ENCODE measurements around the gene CSF2RB.

Gene CSF2RB

DNA sequence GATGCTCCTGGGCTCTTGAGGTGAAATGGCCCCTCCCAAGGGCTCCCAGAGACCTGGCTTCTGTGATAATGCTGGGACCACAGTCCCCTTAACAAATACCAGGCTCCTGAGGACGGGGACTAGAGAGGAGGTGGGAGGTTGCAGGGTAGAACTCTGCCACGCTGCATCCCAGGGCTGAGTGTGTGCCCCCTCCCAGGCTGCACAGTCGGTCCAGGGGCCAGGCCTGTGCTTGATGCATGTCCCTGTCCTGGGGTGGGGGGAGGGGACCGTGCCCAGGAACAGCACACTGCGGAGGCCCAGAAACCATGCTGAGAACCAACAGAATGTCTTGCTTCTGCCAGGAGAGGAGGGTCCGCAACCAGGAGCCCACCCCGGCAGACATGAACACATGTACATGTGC is 9.3 kb downstream of the CSF2RB start:
- no peak for DNase-seq

GRCh38 chr22:36923131-36923788 is 9.8 kb downstream of the CSF2RB start:
- DNase-seq = no peak

GRCh38 chr22:36924151-36924698 is 10.8 kb downstream of the CSF2RB start:
- no peak for DNase-seq

DNA sequence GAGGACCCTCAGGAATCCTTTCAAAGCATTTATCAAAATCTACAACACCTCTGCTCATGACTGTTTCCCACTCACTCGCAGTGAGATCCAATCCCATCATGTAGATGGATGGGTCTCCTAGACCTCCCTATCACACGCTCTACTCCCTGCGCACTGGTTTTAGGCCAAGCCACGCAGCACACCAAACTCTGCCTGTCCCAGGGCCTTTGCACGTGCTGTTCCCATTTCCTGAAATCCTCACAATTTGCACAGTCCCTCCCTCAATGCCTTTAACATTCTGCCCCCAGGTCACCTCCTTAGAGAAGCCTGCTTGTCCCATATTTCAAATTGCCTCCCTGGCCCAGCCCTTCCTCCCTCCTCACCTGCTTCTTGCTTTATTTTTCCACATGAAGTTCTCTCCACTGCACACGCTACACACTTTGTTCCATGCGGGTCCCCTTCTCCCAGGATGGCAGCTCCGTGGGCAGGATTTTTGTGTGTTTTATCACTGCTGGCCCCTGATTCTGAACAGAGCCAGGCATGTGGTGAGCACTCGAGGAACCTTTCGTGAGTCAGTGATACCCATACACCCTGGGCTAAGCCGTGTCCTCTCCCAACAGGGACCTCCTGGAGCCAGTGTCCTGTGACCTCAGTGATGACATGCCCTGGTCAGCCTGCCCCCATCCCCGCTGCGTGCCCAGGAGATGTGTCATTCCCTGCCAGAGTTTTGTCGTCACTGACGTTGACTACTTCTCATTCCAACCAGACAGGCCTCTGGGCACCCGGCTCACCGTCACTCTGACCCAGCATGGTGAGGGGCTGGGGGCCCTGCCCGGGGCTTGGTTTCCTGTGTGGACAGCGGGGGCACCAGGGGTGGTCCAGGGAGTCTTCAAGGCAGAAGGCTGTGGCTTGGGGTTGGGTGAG is 12.2 kb downstream of the CSF2RB start:
- DNase-seq = no peak

DNA sequence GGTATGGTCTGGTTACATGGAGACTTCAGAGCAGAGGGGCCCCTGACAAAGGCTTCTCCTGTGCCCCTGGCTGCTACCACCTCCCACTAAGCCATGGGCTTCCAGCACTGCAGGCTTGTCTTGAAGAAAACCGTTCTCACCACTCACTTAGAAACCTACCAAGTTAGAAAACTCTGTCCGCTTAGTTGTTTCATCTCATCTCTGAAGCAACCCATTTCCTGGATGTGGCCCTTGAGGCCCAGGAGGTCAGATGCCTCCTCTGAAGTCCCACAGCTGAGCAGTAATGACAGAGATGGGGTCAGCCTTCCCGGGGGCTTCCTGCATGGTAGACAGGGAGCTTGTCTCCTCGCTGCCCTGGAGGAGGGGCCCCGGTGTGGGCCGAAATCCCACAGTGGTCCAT is 12.9 kb downstream of the CSF2RB start:
- no peak for DNase-seq

GRCh38 chr22:36926721-36927435 is 13.4 kb downstream of the CSF2RB start:
- no peak for DNase-seq

- no peak for DNase-seq
Measured at GRCh38 chr22:36927671-36928070, 14.2 kb downstream of the CSF2RB start.

DNA sequence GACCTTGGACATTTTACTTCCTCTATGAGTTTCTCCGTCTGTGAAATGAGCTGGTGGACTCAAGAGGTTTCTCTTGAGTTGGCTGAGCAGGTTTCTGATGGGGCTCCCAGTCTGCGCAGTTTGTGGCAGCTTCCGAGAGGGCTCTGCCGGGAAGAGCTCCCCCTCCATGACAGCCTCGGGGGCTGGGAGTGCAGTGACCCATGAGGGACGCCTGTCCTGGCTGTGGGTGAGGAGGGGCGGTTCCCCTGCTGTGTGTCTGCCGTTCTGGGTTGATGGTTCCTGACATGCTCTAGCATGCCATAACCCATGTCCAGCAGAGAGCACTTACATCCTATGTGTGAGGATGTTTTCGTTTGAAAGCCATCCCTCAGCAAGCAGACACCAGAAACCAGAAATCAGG is 14.8 kb downstream of the CSF2RB start:
- DNase-seq = no peak

DNA sequence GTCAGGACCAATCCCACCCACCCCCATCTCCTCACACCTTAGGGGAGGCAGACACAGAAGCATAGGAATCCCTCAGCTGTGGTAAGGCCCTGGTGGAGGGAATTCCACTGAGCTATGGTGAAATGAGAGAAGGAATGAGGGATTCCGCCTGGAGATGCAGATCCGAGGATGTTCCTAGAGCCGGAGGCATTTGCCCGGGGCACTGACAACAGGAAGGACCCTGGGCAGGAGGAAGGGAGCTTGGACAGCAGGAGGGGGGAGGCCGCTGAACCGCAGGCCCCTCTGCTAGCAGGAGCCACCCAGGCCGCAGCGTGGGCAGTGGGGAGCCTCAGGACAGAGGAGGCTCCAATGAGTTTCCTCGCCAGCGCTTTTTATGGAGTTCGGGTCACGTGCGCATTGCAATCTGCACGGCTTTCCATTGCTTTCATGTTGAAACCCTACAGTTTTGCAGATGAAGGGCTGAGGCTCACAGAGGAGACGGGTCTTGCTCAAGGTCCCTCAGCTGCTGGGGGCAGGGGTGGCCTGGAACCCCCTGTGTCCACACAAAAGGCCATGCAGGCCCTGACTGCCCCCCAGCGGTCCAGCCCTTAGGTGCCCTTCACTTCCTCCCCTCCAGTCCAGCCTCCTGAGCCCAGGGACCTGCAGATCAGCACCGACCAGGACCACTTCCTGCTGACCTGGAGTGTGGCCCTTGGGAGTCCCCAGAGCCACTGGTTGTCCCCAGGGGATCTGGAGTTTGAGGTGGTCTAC is 15.5 kb downstream of the CSF2RB start:
- DNase-seq = no peak

GRCh38 chr22:36929621-36930020 is 16.2 kb downstream of the CSF2RB start:
- DNase-seq = no peak

GRCh38 chr22:36930041-36930935 is 16.9 kb downstream of the CSF2RB start:
- no peak for DNase-seq

GRCh38 chr22:36931446-36931845 is 18.0 kb downstream of the CSF2RB start:
- no peak for DNase-seq

GRCh38 chr22:36933629-36934417 is 20.4 kb downstream of the CSF2RB start:
- DNase-seq = no peak

DNA sequence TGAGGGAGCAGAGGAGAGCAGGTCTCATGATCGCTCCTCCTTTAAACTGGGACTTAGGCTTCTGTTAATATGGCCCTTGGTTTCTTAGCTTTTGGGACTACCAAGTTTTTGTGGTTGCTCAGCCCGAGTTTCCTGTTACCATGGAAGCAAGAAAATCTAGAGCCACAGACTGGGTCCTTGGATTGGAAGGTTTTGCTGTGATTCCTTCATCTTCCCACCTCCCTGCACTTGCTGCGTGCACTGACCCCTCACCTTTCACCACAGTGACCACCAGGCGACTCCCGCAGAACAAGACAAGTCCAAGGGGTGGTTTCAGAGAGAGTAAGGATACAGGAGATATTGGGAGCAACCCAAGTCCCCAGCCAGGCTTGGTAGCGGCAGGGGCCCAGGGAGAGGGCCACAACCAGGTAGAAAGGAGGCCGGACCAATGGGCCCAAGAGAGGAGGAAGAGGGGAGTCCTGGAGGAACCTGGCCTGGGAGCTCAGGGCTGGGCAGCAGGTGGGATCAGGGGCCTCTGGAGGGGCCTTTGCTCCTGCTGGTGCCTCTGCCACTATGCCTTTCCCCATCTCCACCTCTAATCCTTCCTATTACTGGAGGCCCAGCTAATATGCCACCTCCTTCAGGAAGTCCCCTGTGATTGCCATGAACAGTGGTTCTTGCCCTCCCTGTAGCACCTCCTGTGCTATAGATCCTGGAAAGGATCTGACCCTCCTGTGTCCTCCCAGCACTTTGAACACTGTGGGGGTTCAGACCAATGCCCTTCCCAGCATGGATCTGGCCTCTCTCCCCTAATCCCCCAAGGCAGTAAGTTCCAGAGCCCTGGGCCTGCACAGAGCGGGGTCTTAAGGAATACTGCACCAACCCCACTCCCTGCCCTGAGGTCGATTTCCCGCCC is 21.2 kb downstream of the CSF2RB start:
- no peak for DNase-seq

- no peak for DNase-seq
Measured at GRCh38 chr22:36935313-36935610, 21.8 kb downstream of the CSF2RB start.

GRCh38 chr22:36935694-36936093 is 22.3 kb downstream of the CSF2RB start:
- no peak for DNase-seq

DNA sequence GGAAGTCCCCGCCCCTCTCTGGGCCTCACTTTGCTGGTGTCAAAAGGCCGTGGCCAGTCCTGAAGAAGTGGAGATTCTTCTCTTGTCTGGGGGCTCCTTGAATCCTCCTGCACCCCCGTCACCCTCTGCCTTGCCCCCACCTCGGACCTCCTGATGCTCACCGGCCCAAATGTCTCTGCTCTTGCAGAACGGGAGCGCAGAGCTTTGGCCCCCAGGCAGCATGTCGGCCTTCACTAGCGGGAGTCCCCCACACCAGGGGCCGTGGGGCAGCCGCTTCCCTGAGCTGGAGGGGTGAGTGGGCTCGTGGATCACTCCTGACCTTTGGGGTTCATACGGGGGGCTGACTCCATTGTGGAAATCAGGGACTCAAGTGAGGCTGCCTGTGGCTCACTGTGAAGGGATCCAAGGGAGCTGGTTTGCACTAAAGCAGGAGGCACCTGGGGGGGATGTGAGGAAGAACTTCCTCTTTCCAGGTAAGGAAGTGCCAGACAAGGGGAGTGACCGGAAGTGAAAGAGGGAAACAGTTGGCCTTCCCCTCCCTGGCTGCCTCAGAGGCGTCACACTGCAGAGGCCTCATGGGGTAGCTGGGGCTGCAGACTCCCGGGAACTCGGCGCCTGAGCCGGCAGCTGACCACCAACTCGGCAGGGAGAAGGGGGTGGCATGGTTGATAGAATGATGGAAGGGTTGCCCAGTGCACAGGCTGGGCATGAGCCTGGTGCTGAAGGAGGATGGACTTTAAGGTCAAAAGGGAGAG is 23.1 kb downstream of the CSF2RB start:
- no peak for DNase-seq

- no peak for DNase-seq
Measured at GRCh38 chr22:36937319-36938027, 24.0 kb downstream of the CSF2RB start.

Measured in NCI-H524 (cell line).